Activated T-cell treated with anti-CD3 and anti-CD28 coated beads for 24 hours (primary cell): Measurements from ENCODE around the gene FARP1.
"Not testable (repeated sequence)": the region's sequence is repeated elsewhere in the genome, so short reads cannot be mapped to it uniquely, and the experiment has no call there.

Source experiments
- DNase-seq: peaks from one replicate; pipeline ENCODE4 v3.0.0-alpha.2; 2020; ENCODE audit warnings: low read depth

FARP1 gene

GRCh38 chr13:98363326-98363725 lies 220.4 kb downstream of the FARP1 start:
- DNase-seq, result no peak

GRCh38 chr13:98364179-98364578 lies 221.3 kb downstream of the FARP1 start:
- DNase-seq, result no peak

- DNase-seq, result no peak
These were observed 221.8 kb downstream of the FARP1 start for GRCh38 chr13:98364647-98365046.

GRCh38 chr13:98365302-98365701 lies 222.4 kb downstream of the FARP1 start:
- DNase-seq, result no peak

GRCh38 chr13:98366010-98366409 lies 223.1 kb downstream of the FARP1 start:
- no peak for DNase-seq

GRCh38 chr13:98366443-98366842 lies 223.5 kb downstream of the FARP1 start:
- DNase-seq, result no peak

GRCh38 chr13:98366959-98367358 lies 224.1 kb downstream of the FARP1 start:
- DNase-seq, result no peak

- no peak for DNase-seq
These were observed 225.1 kb downstream of the FARP1 start for GRCh38 chr13:98368019-98368418.

GRCh38 chr13:98369520-98369919 lies 226.6 kb downstream of the FARP1 start:
- not testable (repeated sequence) for DNase-seq

GRCh38 chr13:98370261-98370660 lies 227.4 kb downstream of the FARP1 start:
- no peak for DNase-seq

GRCh38 chr13:98370806-98371515 lies 228.1 kb downstream of the FARP1 start:
- DNase-seq, result no peak

- no peak for DNase-seq
These were observed 228.7 kb downstream of the FARP1 start for GRCh38 chr13:98371516-98372023.

- DNase-seq, result no peak
These were observed 230.0 kb downstream of the FARP1 start for GRCh38 chr13:98372876-98373275.

GRCh38 chr13:98374750-98375149 lies 231.9 kb downstream of the FARP1 start:
- no peak for DNase-seq

- DNase-seq, result no peak
These were observed 234.9 kb downstream of the FARP1 start for GRCh38 chr13:98377635-98378378.

- DNase-seq, result no peak
These were observed 241.8 kb downstream of the FARP1 start for GRCh38 chr13:98384739-98385138.

- DNase-seq, result no peak
These were observed 242.7 kb downstream of the FARP1 start for GRCh38 chr13:98385606-98386005.

GRCh38 chr13:98386637-98387036 lies 243.7 kb downstream of the FARP1 start:
- no peak for DNase-seq

GRCh38 chr13:98389319-98389718 lies 246.4 kb downstream of the FARP1 start:
- DNase-seq, result no peak

- DNase-seq, result no peak
These were observed 247.3 kb downstream of the FARP1 start for GRCh38 chr13:98390086-98390715.

- no peak for DNase-seq
These were observed 251.0 kb downstream of the FARP1 start for GRCh38 chr13:98393873-98394272.

- DNase-seq, result no peak
These were observed 252.1 kb downstream of the FARP1 start for GRCh38 chr13:98394820-98395510.
